Measurements from ENCODE around the gene RERE.

The RERE gene

GRCh38 chr1:8435569-8436071 lies 381.8 kb downstream of the RERE start:
- no peak for DNase-seq

- no peak for DNase-seq
Observed at GRCh38 chr1:8434101-8434500, 383.3 kb downstream of the RERE start.

- no peak for DNase-seq
Observed at GRCh38 chr1:8431784-8432183, 385.7 kb downstream of the RERE start.

GRCh38 chr1:8431019-8431418 lies 386.4 kb downstream of the RERE start:
- DNase-seq: peak; percentile 65

GRCh38 chr1:8430476-8430875 lies 387.0 kb downstream of the RERE start:
- peak; percentile 30 for DNase-seq

GRCh38 chr1:8429549-8430110 lies 387.8 kb downstream of the RERE start:
- no peak for DNase-seq

GRCh38 chr1:8428441-8428840 lies 389.0 kb downstream of the RERE start:
- no peak for DNase-seq

- no peak for DNase-seq
Observed at GRCh38 chr1:8427986-8428385, 389.5 kb downstream of the RERE start.

GRCh38 chr1:8427493-8427892 lies 389.9 kb downstream of the RERE start:
- DNase-seq: peak; percentile 20

- no peak for DNase-seq
Observed at GRCh38 chr1:8426996-8427395, 390.4 kb downstream of the RERE start.

- DNase-seq: no peak
Observed at GRCh38 chr1:8425781-8426161, 391.7 kb downstream of the RERE start.

GRCh38 chr1:8425150-8425780 lies 392.2 kb downstream of the RERE start:
- DNase-seq: no peak

- peak; percentile 73 for DNase-seq
Observed at GRCh38 chr1:8424539-8425116, 392.8 kb downstream of the RERE start.

- peak; percentile 59 for DNase-seq
Observed at GRCh38 chr1:8423692-8424538, 393.5 kb downstream of the RERE start.

- DNase-seq: peak; percentile 54
Observed at GRCh38 chr1:8423269-8423691, 394.2 kb downstream of the RERE start.

- DNase-seq: peak; percentile 39
Observed at GRCh38 chr1:8422510-8423268, 394.8 kb downstream of the RERE start.

- no peak for DNase-seq
Observed at GRCh38 chr1:8421721-8422120, 395.7 kb downstream of the RERE start.

GRCh38 chr1:8420318-8420717 lies 397.1 kb downstream of the RERE start:
- no peak for DNase-seq

GRCh38 chr1:8419861-8420260 lies 397.6 kb downstream of the RERE start:
- DNase-seq: no peak

GRCh38 chr1:8419172-8419571 lies 398.3 kb downstream of the RERE start:
- DNase-seq: no peak

GRCh38 chr1:8418301-8418700 lies 399.1 kb downstream of the RERE start:
- no peak for DNase-seq

- no peak for DNase-seq
Observed at GRCh38 chr1:8417625-8418024, 399.8 kb downstream of the RERE start.

GRCh38 chr1:8416881-8417280 lies 400.6 kb downstream of the RERE start:
- DNase-seq: no peak

Measured in CD4-positive, alpha-beta T cell treated with Interleukin-6 for 4 hours (primary cell).